ENCODE measurements around the gene OR10H4.
"Not testable (repeated sequence)": the region's sequence is repeated elsewhere in the genome, so short reads cannot be mapped to it uniquely, and the experiment has no call there.

DNA sequence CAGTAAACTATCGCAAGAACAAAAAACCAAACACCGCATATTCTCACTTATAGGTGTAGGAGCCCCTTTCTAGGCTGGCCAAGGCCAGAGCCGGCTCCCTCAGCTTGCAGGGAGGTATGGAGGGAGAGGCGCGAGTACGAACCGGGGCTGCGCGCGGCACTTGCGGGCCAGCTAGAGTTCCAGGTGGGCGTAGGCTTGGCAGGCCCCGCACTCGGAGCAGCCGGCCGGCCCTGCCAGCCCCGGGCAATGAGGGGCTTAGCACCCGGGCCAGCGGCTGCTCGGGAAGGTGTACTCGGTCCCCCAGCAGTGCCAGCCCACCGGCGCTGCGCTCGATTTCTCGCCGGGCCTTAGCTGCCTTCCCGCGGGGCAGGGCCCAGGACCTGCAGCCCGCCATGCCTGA, 49.2 kb upstream of the OR10H4 start:
- TF ChIP-seq, protein P1, sequence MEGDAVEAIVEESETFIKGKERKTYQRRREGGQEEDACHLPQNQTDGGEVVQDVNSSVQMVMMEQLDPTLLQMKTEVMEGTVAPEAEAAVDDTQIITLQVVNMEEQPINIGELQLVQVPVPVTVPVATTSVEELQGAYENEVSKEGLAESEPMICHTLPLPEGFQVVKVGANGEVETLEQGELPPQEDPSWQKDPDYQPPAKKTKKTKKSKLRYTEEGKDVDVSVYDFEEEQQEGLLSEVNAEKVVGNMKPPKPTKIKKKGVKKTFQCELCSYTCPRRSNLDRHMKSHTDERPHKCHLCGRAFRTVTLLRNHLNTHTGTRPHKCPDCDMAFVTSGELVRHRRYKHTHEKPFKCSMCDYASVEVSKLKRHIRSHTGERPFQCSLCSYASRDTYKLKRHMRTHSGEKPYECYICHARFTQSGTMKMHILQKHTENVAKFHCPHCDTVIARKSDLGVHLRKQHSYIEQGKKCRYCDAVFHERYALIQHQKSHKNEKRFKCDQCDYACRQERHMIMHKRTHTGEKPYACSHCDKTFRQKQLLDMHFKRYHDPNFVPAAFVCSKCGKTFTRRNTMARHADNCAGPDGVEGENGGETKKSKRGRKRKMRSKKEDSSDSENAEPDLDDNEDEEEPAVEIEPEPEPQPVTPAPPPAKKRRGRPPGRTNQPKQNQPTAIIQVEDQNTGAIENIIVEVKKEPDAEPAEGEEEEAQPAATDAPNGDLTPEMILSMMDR (IDR thresholded peaks at IDR 0.05), result not testable (repeated sequence)
- TF ChIP-seq POLR2A, POLR2AphosphoS5, EP300 (IDR thresholded peaks at IDR 0.05): not testable (repeated sequence)
